GM12873 (cell line): ENCODE measurements around the gene TM9SF4.

ENCODE experiments used
- CTCF ChIP-seq: IDR thresholded peaks from 2 replicates; pipeline ENCODE4 v1.5.1; 2012; ENCODE audit warnings: low read depth, mild to moderate bottlenecking, moderate library complexity, low read length, control low read depth; ENCODE audit not compliant: insufficient read depth; ENCODE audit errors: missing control alignments

The TM9SF4 gene

DNA sequence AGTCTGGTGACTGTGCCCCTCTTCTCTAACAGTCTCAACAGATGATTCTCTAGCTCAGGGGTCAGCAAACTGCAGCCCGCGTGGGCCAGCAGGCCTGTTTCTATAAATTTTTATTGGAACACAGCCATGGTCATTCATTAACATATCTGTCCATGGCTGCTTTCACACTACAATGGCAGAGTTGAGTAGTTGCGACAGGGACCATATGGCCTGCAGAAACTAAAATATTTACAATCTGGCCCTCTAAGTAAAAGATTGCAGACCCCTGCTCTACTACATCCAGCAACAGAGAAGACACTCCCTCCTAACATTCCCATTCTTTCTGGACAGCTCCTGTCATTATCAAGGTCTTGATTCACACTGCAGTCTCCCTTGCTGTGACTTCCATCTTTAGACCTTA, 52.8 kb downstream of the TM9SF4 start:
- no peak for TF ChIP-seq CTCF

GRCh38 chr20:32163951-32164350, 54.4 kb downstream of the TM9SF4 start:
- TF ChIP-seq CTCF = no peak

DNA sequence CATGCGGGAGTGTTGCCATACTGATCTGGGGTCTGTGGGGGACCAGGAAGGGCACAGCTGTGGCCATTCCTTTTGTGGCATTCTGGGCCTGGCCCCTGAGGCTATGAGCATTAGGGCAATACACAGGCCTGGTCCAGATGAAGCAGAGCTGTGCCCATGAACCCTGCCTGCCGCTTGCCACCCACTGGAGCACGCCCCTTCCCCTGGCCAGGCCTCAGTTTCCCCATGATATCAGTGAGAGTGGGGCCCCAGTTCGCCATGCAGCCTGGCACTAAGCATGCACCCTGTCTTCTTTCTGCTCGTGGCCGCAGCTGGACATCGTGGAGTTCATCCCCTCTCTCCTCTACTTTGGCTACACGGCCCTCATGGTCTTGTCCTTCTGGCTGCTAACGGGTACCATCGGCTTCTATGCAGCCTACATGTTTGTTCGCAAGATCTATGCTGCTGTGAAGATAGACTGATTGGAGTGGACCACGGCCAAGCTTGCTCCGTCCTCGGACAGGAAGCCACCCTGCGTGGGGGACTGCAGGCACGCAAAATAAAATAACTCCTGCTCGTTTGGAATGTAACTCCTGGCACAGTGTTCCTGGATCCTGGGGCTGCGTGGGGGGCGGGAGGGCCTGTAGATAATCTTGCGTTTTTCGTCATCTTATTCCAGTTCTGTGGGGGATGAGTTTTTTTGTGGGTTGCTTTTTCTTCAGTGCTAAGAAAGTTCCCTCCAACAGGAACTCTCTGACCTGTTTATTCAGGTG, 55.6 kb downstream of the TM9SF4 start:
- TF ChIP-seq CTCF = no peak

DNA sequence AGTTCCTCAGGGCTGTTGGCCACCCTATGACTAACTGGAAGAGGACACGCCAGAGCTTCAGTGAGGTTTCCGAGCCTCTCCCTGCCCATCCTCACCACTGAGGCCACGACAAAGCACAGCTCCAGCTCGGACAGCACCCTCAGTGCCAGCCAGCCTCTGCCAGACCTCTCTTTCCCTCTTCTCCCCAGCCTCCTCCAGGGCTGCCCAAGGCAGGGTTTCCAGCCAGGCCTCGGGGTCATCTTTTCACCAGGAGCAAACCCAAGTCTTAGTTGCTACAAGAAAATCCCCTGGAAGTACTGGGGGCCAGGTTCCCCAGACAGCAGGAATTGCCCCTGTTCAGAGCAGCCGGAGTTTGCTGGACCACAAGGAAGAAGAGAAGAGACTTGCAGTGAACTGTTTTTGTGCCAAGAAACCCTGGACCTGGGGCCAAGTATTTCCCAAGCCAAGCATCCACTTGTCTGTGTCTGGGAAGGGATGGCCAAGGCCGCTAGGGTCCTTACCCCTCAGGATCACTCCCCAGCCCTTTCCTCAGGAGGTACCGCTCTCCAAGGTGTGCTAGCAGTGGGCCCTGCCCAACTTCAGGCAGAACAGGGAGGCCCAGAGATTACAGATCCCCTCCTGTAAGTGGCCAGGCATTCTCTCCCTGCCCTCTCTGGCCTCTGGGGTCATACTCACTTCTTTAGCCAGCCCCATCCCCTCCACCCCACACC, 56.5 kb downstream of the TM9SF4 start:
- no peak for TF ChIP-seq CTCF

DNA sequence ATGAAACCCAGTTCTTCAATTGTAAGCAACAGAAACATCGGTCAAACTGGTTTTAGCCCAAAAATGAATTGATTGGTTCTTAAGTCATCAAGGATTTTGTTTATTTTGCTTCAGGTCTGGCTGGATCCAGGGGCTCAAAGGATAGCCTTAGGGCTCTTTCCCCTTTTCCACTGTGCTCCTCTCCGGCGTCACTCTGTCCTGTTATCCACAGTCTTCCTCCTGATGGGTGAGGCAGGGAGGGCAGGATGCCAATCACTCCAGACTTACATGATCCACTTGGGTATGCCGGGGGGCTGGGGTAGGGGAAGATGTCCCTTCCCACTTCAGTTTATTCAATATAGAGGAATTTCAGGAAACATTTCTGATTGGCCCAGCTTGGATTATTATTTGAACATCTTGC, 58.0 kb downstream of the TM9SF4 start:
- no peak for TF ChIP-seq CTCF

- no peak for TF ChIP-seq CTCF
Observed at GRCh38 chr20:32168184-32168910, 58.8 kb downstream of the TM9SF4 start.

DNA sequence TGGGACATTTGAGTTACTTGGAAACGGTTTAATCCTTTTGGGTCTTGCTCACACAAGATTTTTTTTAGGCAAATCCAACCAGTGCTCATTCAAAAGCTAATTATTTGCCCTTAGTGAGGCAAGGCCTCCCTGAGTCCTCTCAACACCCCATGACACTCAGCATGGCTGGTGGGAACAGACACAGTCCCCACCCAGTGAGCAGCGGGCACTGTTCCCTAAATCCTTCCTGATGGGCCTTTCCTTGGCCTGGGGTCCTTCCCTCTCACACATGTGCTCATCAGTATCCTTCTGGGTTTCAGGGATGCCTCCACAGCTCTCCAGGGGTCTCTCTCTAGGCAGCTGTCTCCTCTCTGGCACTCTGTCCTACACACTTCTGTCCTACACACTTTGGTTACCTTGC, 70.0 kb downstream of the TM9SF4 start:
- no peak for TF ChIP-seq CTCF
